ENCODE measurements around the gene FLOT1.

DNA sequence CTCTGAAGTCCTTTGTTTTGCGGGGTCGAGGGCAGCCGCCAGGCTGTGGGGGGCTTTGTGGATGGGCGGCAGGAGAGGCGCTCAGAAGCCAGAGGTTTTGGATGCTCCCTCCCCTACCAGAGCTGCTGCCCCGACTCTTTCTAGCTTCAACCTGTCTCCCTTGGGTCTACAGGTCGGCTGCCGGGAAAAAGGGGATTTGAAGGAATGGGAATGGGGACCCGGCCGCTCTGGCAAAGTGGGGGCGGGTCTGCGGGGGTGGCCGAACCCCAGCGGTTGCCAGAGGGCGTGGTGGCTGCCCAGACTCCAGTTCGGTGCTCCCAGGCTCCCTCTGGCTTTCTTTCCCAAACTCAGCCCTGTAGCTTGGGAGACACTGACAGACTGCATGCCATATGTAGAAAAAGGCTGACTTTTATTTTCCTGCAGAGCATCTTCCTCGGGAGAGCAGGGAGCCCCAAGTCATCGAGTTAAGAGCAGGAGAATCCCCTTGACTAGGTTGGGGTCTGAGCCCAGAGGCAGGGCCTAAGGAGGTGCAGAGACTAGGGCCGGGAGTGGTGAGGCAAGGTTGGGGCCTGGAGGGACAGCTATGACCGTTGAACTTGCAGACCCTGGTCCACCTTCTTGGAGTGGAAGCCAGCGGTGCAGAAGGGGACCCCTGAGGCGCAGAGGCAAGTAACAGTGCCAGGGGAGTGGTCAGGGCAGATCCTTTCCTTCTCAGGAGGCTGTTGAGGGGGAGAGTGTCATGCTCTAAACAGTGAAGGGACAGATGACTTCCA, 54.6 kb downstream of the FLOT1 start:
- peak; percentile 17 for TF ChIP-seq POLR2A (IDR thresholded peaks at IDR 0.05; ENCODE audit: low read depth, low read length)
- no peak for TF ChIP-seq MYC (IDR thresholded peaks at IDR 0.05; ENCODE audit: low read depth, low read length)
- TF ChIP-seq, protein P1, sequence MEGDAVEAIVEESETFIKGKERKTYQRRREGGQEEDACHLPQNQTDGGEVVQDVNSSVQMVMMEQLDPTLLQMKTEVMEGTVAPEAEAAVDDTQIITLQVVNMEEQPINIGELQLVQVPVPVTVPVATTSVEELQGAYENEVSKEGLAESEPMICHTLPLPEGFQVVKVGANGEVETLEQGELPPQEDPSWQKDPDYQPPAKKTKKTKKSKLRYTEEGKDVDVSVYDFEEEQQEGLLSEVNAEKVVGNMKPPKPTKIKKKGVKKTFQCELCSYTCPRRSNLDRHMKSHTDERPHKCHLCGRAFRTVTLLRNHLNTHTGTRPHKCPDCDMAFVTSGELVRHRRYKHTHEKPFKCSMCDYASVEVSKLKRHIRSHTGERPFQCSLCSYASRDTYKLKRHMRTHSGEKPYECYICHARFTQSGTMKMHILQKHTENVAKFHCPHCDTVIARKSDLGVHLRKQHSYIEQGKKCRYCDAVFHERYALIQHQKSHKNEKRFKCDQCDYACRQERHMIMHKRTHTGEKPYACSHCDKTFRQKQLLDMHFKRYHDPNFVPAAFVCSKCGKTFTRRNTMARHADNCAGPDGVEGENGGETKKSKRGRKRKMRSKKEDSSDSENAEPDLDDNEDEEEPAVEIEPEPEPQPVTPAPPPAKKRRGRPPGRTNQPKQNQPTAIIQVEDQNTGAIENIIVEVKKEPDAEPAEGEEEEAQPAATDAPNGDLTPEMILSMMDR (IDR thresholded peaks at IDR 0.05; ENCODE audit: extremely low read depth in 1 of 2, insufficient read depth in 1 of 2, low read depth in 1 of 2, low read length in 2 of 2), result no peak
- no peak for TF ChIP-seq GATA2 (IDR thresholded peaks at IDR 0.05; ENCODE audit: insufficient read depth, insufficient read length, low read depth, low read length)
- no peak for TF ChIP-seq JUN (IDR thresholded peaks at IDR 0.05; ENCODE audit: borderline replicate concordance, insufficient read depth, insufficient read length, low read depth)
- TF ChIP-seq POLR2AphosphoS5 (IDR thresholded peaks at IDR 0.05; ENCODE audit: insufficient read depth, low read depth, low read length), result no peak
- no peak for TF ChIP-seq EZH2 (IDR thresholded peaks at IDR 0.05; ENCODE audit: borderline replicate concordance, low read depth, low read length, severe bottlenecking)
